Measurements from ENCODE around the gene RAB44. TPM values are rescaled to one million over a fixed set of nuclear protein-coding genes. Genes with fewer than 3 reads are reported as not detected.
"Not testable (repeated sequence)": the region's sequence is repeated elsewhere in the genome, so short reads cannot be mapped to it uniquely, and the experiment has no call there.

The RAB44 gene
- total and polyA plus RNA-seq, 2 experiments from 2014 or later: not detected

GRCh38 chr6:36721369-36722140 lies 23.9 kb downstream of the RAB44 start:
- no peak overlapping the region for H3K27ac ChIP-seq
- WGBS (ENCODE audit: low lambda C conversion rate, missing lambda C conversion rate): 90% methylated on average over 13 of the region's 15 CpGs
- H3K4me3 ChIP-seq: no peak overlapping the region
- no peak overlapping the region for H2AFZ ChIP-seq
- H3K36me3 ChIP-seq (replicated peaks; ENCODE audit: insufficient read depth, low read depth): no peaks in the 10 kb centered on the region
- H4K20me1 ChIP-seq (ENCODE audit: insufficient read depth, poor library complexity, severe bottlenecking): no peaks in the 10 kb centered on the region
- TF ChIP-seq CTCF (IDR thresholded peaks at IDR 0.05; ENCODE audit: poor library complexity) (no peak), EZH2phosphoT487 (IDR thresholded peaks at IDR 0.05; ENCODE audit: low read depth, severe bottlenecking, unreplicated experiment) (no peak), EZH2 (IDR thresholded peaks at IDR 0.05; ENCODE audit: borderline replicate concordance) (no peak)
- no peaks in the 10 kb centered on the region for H3K9me3 ChIP-seq (ENCODE audit: low read depth)
- no peak overlapping the region for H3K4me2 ChIP-seq
- DNase-seq (ENCODE audit: low spot score): no peak
- H3K27me3 ChIP-seq: no peaks in the 10 kb centered on the region
- H3K79me2 ChIP-seq: no peaks in the 10 kb centered on the region
- no peaks in the 10 kb centered on the region for H3K9me2 ChIP-seq (replicated peaks; ENCODE audit: insufficient read depth)
- no peaks in the 10 kb centered on the region for H3K4me1 ChIP-seq (ENCODE audit: insufficient read depth)

GRCh38 chr6:36722365-36722764 lies 24.7 kb downstream of the RAB44 start:
- WGBS (ENCODE audit: low lambda C conversion rate, missing lambda C conversion rate): 91% methylated on average over 10 of the region's 10 CpGs
- no peak overlapping the region for H2AFZ ChIP-seq
- no peaks in the 10 kb centered on the region for H3K79me2 ChIP-seq
- H3K4me1 ChIP-seq (ENCODE audit: insufficient read depth): no peaks in the 10 kb centered on the region
- no peak overlapping the region for H3K4me3 ChIP-seq
- DNase-seq (ENCODE audit: low spot score): no peak
- H3K9me3 ChIP-seq (ENCODE audit: low read depth): no peaks in the 10 kb centered on the region
- H3K4me2 ChIP-seq: no peak overlapping the region
- no peaks in the 10 kb centered on the region for H3K27me3 ChIP-seq
- H4K20me1 ChIP-seq (ENCODE audit: insufficient read depth, poor library complexity, severe bottlenecking): no peaks in the 10 kb centered on the region
- H3K9me2 ChIP-seq (replicated peaks; ENCODE audit: insufficient read depth): no peaks in the 10 kb centered on the region
- no peak overlapping the region for H3K27ac ChIP-seq
- H3K36me3 ChIP-seq (replicated peaks; ENCODE audit: insufficient read depth, low read depth): no peaks in the 10 kb centered on the region
- no peak for TF ChIP-seq EZH2 (IDR thresholded peaks at IDR 0.05; ENCODE audit: borderline replicate concordance)
- no peak for TF ChIP-seq CTCF (IDR thresholded peaks at IDR 0.05; ENCODE audit: poor library complexity)
- TF ChIP-seq EZH2phosphoT487 (IDR thresholded peaks at IDR 0.05; ENCODE audit: low read depth, severe bottlenecking, unreplicated experiment): no peak

- Histone ChIP-seq H3K4me2 (no peak overlapping the region), H3K36me3 (replicated peaks; ENCODE audit: insufficient read depth, low read depth) (no peaks in the 10 kb centered on the region), H4K20me1 (ENCODE audit: insufficient read depth, poor library complexity, severe bottlenecking) (no peaks in the 10 kb centered on the region), H3K79me2 (no peaks in the 10 kb centered on the region), H3K27me3 (no peaks in the 10 kb centered on the region), H3K9me3 (ENCODE audit: low read depth) (no peaks in the 10 kb centered on the region), H3K9me2 (replicated peaks; ENCODE audit: insufficient read depth) (no peaks in the 10 kb centered on the region), H2AFZ (no peak overlapping the region), H3K4me1 (ENCODE audit: insufficient read depth) (no peaks in the 10 kb centered on the region), H3K4me3 (no peak overlapping the region), H3K27ac (no peak overlapping the region)
- no peak for DNase-seq (ENCODE audit: low spot score)
- 85% methylated on average over 2 of the region's 2 CpGs for WGBS (ENCODE audit: low lambda C conversion rate, missing lambda C conversion rate)
- TF ChIP-seq EZH2phosphoT487 (IDR thresholded peaks at IDR 0.05; ENCODE audit: low read depth, severe bottlenecking, unreplicated experiment): no peak
- TF ChIP-seq CTCF (IDR thresholded peaks at IDR 0.05; ENCODE audit: poor library complexity): no peak
- TF ChIP-seq EZH2 (IDR thresholded peaks at IDR 0.05; ENCODE audit: borderline replicate concordance): no peak
Observed at GRCh38 chr6:36722879-36723278, 25.3 kb downstream of the RAB44 start.

GRCh38 chr6:36723992-36724391 lies 26.4 kb downstream of the RAB44 start:
- not testable (repeated sequence) for H3K27me3 ChIP-seq; H4K20me1 ChIP-seq (ENCODE audit: insufficient read depth, poor library complexity, severe bottlenecking); H2AFZ ChIP-seq; DNase-seq (ENCODE audit: low spot score); H3K4me1 ChIP-seq (ENCODE audit: insufficient read depth); H3K9me3 ChIP-seq (ENCODE audit: low read depth); H3K4me3 ChIP-seq; H3K27ac ChIP-seq; H3K4me2 ChIP-seq; H3K36me3 ChIP-seq (replicated peaks; ENCODE audit: insufficient read depth, low read depth); H3K79me2 ChIP-seq; H3K9me2 ChIP-seq (replicated peaks; ENCODE audit: insufficient read depth)
- 93% methylated on average over 4 of the region's 4 CpGs for WGBS (ENCODE audit: low lambda C conversion rate, missing lambda C conversion rate)

All from hepatocyte (in vitro differentiated cells).